Mesendoderm (in vitro differentiated cells): ENCODE data around the gene NECTIN2.
"Not testable (repeated sequence)": the region's sequence is repeated elsewhere in the genome, so short reads cannot be mapped to it uniquely, and the experiment has no call there.

ENCODE experiments used
- DNase-seq: peaks from one replicate; pipeline ENCODE4 v3.0.0; 2013
- H2AK5ac ChIP-seq: 2 replicates; pipeline ENCODE4 v1.6.1; 2013; ENCODE audit warnings: low read length, inconsistent platforms
- H2BK120ac ChIP-seq: 2 replicates; pipeline ENCODE4 v1.6.1; 2013; ENCODE audit warnings: low read depth, mild to moderate bottlenecking, low read length, moderate library complexity, mixed read lengths
- H2BK15ac ChIP-seq: replicated peaks from 2 replicates; pipeline ENCODE4 v1.6.1; 2013; ENCODE audit warnings: low read depth, mild to moderate bottlenecking, moderate library complexity
- H2BK5ac ChIP-seq: 2 replicates; pipeline ENCODE4 v1.6.1; 2013; ENCODE audit warnings: low read length, inconsistent platforms
- H3K18ac ChIP-seq: 2 replicates; pipeline ENCODE4 v1.6.1; 2013; ENCODE audit warnings: mild to moderate bottlenecking, low read length, mixed read lengths
- H3K23ac ChIP-seq: one replicate; pipeline ENCODE4 v1.6.1; 2013; ENCODE audit warnings: low read length
- H3K27ac ChIP-seq: 2 replicates; pipeline ENCODE4 v1.5.1; 2013; ENCODE audit warnings: low read depth, mild to moderate bottlenecking, inconsistent platforms, low read length, moderate library complexity
- H3K27me3 ChIP-seq: 2 replicates; pipeline ENCODE4 v1.6.1; 2013; ENCODE audit warnings: low read length, control low read depth, mild to moderate bottlenecking, inconsistent platforms; ENCODE audit not compliant: insufficient read depth, poor library complexity
- H3K36me3 ChIP-seq: 2 replicates; pipeline ENCODE4 v1.6.1; 2013; ENCODE audit warnings: low read length, inconsistent platforms; ENCODE audit not compliant: control insufficient read depth, insufficient read depth
- H3K4ac ChIP-seq: one replicate; pipeline ENCODE4 v1.6.1; 2013; ENCODE audit warnings: low read depth, mild to moderate bottlenecking, low read length, moderate library complexity
- H3K4me1 ChIP-seq: 2 replicates; pipeline ENCODE4 v1.6.1; 2013; ENCODE audit warnings: low read depth, low read length, inconsistent platforms; ENCODE audit not compliant: control insufficient read depth
- H3K4me2 ChIP-seq: 2 replicates; pipeline ENCODE4 v1.6.1; 2013; ENCODE audit warnings: low read length
- H3K4me3 ChIP-seq: 2 replicates; pipeline ENCODE4 v1.5.1; 2013; ENCODE audit warnings: mild to moderate bottlenecking, low read length
- H3K56ac ChIP-seq: one replicate; pipeline ENCODE4 v1.6.1; 2013; ENCODE audit warnings: low read length
- H3K79me1 ChIP-seq: 2 replicates; pipeline ENCODE4 v1.6.1; 2013; ENCODE audit warnings: low read length, inconsistent platforms
- H3K79me2 ChIP-seq: 2 replicates; pipeline ENCODE4 v1.6.1; 2013; ENCODE audit warnings: mild to moderate bottlenecking, low read length; ENCODE audit not compliant: control insufficient read depth, insufficient read depth
- H3K9ac ChIP-seq: 2 replicates; pipeline ENCODE4 v1.6.1; 2013; ENCODE audit warnings: low read length, inconsistent platforms
- H4K5ac ChIP-seq: one replicate; pipeline ENCODE4 v1.6.1; 2013; ENCODE audit warnings: low read length
- H4K8ac ChIP-seq: one replicate; pipeline ENCODE4 v1.6.1; 2013; ENCODE audit warnings: low read depth, mild to moderate bottlenecking, control low read depth, low read length, moderate library complexity
- WGBS: extraction: QIAGEN DNeasy Blood & Tissue Kit; methylation state at CpG from one replicate; pipeline ENCODE4 v1.1.7; 2013; ENCODE audit warnings: low lambda C conversion rate, missing lambda C conversion rate; ENCODE audit not compliant: insufficient coverage; ENCODE audit errors: extremely low coverage; 5-methylcytosine and 5-hydroxymethylcytosine counted together

The NECTIN2 gene

DNA sequence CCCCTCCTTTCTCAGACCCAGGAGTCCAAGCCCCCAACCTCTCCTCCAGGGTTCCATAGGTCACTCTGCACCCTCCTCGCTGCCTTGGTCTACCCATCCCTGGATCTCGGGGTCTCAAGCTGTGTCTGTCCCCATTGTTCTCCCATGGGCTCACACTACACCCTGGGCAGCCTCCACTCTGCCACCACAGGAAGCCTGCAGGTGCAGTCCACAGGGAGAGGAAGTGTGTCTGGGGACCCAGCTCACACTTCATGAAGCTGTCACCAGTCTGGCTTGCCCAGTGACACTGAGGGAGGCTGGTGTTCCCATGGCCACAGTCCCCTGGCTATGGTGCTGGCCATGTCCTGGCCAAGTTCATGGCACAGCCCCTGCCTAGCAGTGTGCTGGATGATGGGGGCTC, 5.3 kb downstream of the NECTIN2 start:
- no peak overlapping the region for H3K4me3 ChIP-seq
- no peaks in the 10 kb centered on the region for H3K27me3 ChIP-seq
- H3K79me1 ChIP-seq = peaks cover 26% of the 10 kb centered on the region
- H3K4me1 ChIP-seq = peaks cover 7% of the 10 kb centered on the region
- no peak overlapping the region for H3K18ac ChIP-seq
- H3K79me2 ChIP-seq = peaks cover 75% of the 10 kb centered on the region
- H2BK120ac ChIP-seq = no peak overlapping the region
- H4K8ac ChIP-seq = no peak overlapping the region
- H3K9ac ChIP-seq = no peak overlapping the region
- no peak overlapping the region for H2BK5ac ChIP-seq
- no peak overlapping the region for H3K4me2 ChIP-seq
- peak overlapping the region; percentile 39 for H3K23ac ChIP-seq
- no peak overlapping the region for H2BK15ac ChIP-seq
- no peak overlapping the region for H4K5ac ChIP-seq
- no CpG with 5 or more reads among the region's 2 CpGs for WGBS
- no peak for DNase-seq
- H3K36me3 ChIP-seq = peaks cover 2% of the 10 kb centered on the region
- no peak overlapping the region for H3K4ac ChIP-seq
- H3K27ac ChIP-seq = no peak overlapping the region
- H3K56ac ChIP-seq = no peak overlapping the region
- H2AK5ac ChIP-seq = no peak overlapping the region

- no peak overlapping the region for H3K9ac ChIP-seq
- H3K79me2 ChIP-seq = peaks cover 60% of the 10 kb centered on the region
- no peaks in the 10 kb centered on the region for H3K4me1 ChIP-seq
- H4K8ac ChIP-seq = no peak overlapping the region
- no peaks in the 10 kb centered on the region for H3K27me3 ChIP-seq
- H2BK120ac ChIP-seq = no peak overlapping the region
- no peak overlapping the region for H2AK5ac ChIP-seq
- no peak overlapping the region for H3K4me3 ChIP-seq
- no peak overlapping the region for H2BK5ac ChIP-seq
- H3K56ac ChIP-seq = no peak overlapping the region
- no peak overlapping the region for H3K27ac ChIP-seq
- no peak overlapping the region for H3K4ac ChIP-seq
- H4K5ac ChIP-seq = no peak overlapping the region
- peaks cover 36% of the 10 kb centered on the region for H3K79me1 ChIP-seq
- H3K18ac ChIP-seq = no peak overlapping the region
- no CpG with 5 or more reads among the region's 1 CpG for WGBS
- H2BK15ac ChIP-seq = no peak overlapping the region
- no peak overlapping the region for H3K23ac ChIP-seq
- no peak overlapping the region for H3K4me2 ChIP-seq
- peaks cover 2% of the 10 kb centered on the region for H3K36me3 ChIP-seq
- DNase-seq = no peak
Measured at GRCh38 chr19:44855606-44856005, 9.5 kb downstream of the NECTIN2 start.

GRCh38 chr19:44856421-44857083, 10.5 kb downstream of the NECTIN2 start:
- Histone ChIP-seq H2BK5ac (no peak overlapping the region), H3K27me3 (no peaks in the 10 kb centered on the region), H3K23ac (no peak overlapping the region), H4K5ac (no peak overlapping the region), H2BK120ac (no peak overlapping the region), H3K18ac (no peak overlapping the region), H3K4me1 (no peaks in the 10 kb centered on the region), H2AK5ac (no peak overlapping the region), H3K56ac (no peak overlapping the region), H3K4me3 (no peak overlapping the region), H3K9ac (no peak overlapping the region), H3K36me3 (peaks cover 1% of the 10 kb centered on the region), H3K4ac (no peak overlapping the region), H3K4me2 (no peak overlapping the region), H3K79me2 (peaks cover 52% of the 10 kb centered on the region), H4K8ac (no peak overlapping the region), H3K79me1 (peaks cover 32% of the 10 kb centered on the region), H3K27ac (no peak overlapping the region), H2BK15ac (no peak overlapping the region)
- DNase-seq = no peak
- no CpG with 5 or more reads among the region's 10 CpGs for WGBS

- Histone ChIP-seq H3K4ac (no peak overlapping the region), H4K5ac (no peak overlapping the region), H3K4me2 (no peak overlapping the region), H3K27ac (no peak overlapping the region), H3K4me1 (no peaks in the 10 kb centered on the region), H2BK120ac (no peak overlapping the region), H2BK15ac (no peak overlapping the region), H4K8ac (no peak overlapping the region), H3K23ac (no peak overlapping the region), H2AK5ac (no peak overlapping the region), H3K36me3 (no peaks in the 10 kb centered on the region), H3K79me2 (peaks cover 42% of the 10 kb centered on the region), H3K9ac (no peak overlapping the region), H3K18ac (no peak overlapping the region), H3K79me1 (peaks cover 30% of the 10 kb centered on the region), H3K27me3 (no peaks in the 10 kb centered on the region), H3K4me3 (no peak overlapping the region), H2BK5ac (no peak overlapping the region), H3K56ac (no peak overlapping the region)
- DNase-seq = no peak
- no CpG with 5 or more reads among the region's 4 CpGs for WGBS
Measured at GRCh38 chr19:44857837-44858236, 11.7 kb downstream of the NECTIN2 start.

DNA sequence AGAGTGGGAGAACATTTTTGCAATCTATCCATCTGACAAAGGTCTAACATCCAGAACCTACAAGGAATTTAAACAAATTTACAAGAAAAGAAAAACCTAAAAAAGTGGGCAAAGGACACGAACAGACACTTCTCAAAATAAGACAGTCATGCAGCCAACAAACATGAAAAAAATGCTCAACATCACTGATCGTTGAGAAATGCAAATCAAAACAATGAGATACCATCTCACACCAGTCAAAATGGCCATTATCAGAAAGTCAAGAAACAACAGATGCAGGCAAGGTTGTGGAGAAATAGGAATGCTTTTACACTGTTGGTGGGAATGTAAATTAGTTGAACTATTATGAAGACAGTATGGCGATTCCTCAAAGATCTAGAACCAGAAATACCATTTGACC, 15.5 kb downstream of the NECTIN2 start:
- not testable (repeated sequence) for H2AK5ac ChIP-seq, H3K36me3 ChIP-seq, H3K27ac ChIP-seq, H2BK120ac ChIP-seq, H3K23ac ChIP-seq, H3K27me3 ChIP-seq, H3K9ac ChIP-seq, H2BK15ac ChIP-seq, H3K4ac ChIP-seq, H4K8ac ChIP-seq, H2BK5ac ChIP-seq, H3K56ac ChIP-seq, H3K4me2 ChIP-seq, H3K4me1 ChIP-seq, DNase-seq, H3K4me3 ChIP-seq, H3K18ac ChIP-seq, H4K5ac ChIP-seq
- peaks cover 24% of the 10 kb centered on the region for H3K79me2 ChIP-seq
- WGBS = no CpG with 5 or more reads among the region's 3 CpGs
- peaks cover 24% of the 10 kb centered on the region for H3K79me1 ChIP-seq

GRCh38 chr19:44863990-44864389, 17.9 kb downstream of the NECTIN2 start:
- Histone ChIP-seq H3K4me1 (no peaks in the 10 kb centered on the region), H2BK120ac (no peak overlapping the region), H3K36me3 (peaks cover 4% of the 10 kb centered on the region), H3K23ac (no peak overlapping the region), H3K4me3 (no peak overlapping the region), H3K79me1 (peaks cover 16% of the 10 kb centered on the region), H3K56ac (no peak overlapping the region), H2AK5ac (no peak overlapping the region), H3K27ac (no peak overlapping the region), H3K4me2 (no peak overlapping the region), H3K79me2 (peaks cover 11% of the 10 kb centered on the region), H3K18ac (no peak overlapping the region), H4K8ac (no peak overlapping the region), H4K5ac (no peak overlapping the region), H2BK15ac (no peak overlapping the region), H2BK5ac (no peak overlapping the region), H3K27me3 (no peaks in the 10 kb centered on the region), H3K9ac (no peak overlapping the region), H3K4ac (no peak overlapping the region)
- DNase-seq = no peak
- no CpG with 5 or more reads among the region's 2 CpGs for WGBS
